ENCODE data around the gene RGL1. TPM values are rescaled to one million over a fixed set of nuclear protein-coding genes. Genes with fewer than 3 reads are reported as not detected.
"Not testable (repeated sequence)": the region's sequence is repeated elsewhere in the genome, so short reads cannot be mapped to it uniquely, and the experiment has no call there.

RGL1 gene
- polyA plus RNA-seq, 3 donors from 2014 or later, result 0.09 to 0.20 TPM; not detected in 1

DNA sequence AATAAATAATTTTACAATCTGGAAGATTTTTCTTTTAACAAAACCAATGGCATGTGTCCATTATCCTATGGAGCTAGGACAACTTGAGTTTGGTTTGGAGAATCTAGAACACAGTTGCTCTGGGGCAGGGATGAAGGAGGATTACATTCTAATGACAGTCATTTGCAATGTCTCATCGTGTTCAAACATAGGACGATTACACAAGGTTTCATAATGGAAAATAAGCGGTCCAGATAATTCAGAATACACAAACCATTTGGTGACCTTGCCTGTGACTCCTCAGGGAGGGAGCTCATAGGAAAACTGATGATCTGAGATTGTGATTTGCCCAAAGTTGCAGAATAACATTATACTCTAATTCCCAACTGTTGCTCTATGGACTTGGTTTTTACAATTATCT lies 27.6 kb upstream of the RGL1 start:
- Mint-ChIP-seq H3K27ac (no peak overlapping the region), H3K4me3 (no peak overlapping the region), H3K9me3 (peaks cover 0 to 6% (median 2%) of the 10 kb centered on the region in 6 donors), H3K4me1 (no peaks in the 10 kb centered on the region), H3K36me3 (no peaks in the 10 kb centered on the region), H3K27me3 (ENCODE audit: low read depth in 3 of 3) (peaks cover 0 to 5% (median 2%) of the 10 kb centered on the region in 3 donors)
- no peak for DNase-seq

GRCh38 chr1:183778045-183778444 lies 26.9 kb upstream of the RGL1 start:
- Mint-ChIP-seq H3K9me3 (peaks cover 0 to 6% (median under 1%) of the 10 kb centered on the region in 6 donors), H3K4me1 (no peaks in the 10 kb centered on the region), H3K36me3 (no peaks in the 10 kb centered on the region), H3K4me3 (no peak overlapping the region), H3K27ac (no peak overlapping the region), H3K27me3 (ENCODE audit: low read depth in 3 of 3) (peaks cover 0 to 5% (median 2%) of the 10 kb centered on the region in 3 donors)
- DNase-seq, result no peak

GRCh38 chr1:183778568-183779433 lies 26.1 kb upstream of the RGL1 start:
- H3K27me3 Mint-ChIP-seq (ENCODE audit: low read depth in 3 of 3), result peaks cover 0 to 5% (median 4%) of the 10 kb centered on the region in 3 donors
- H3K9me3 Mint-ChIP-seq, result peaks cover 0 to 6% (median 0%) of the 10 kb centered on the region in 6 donors
- no peak overlapping the region for H3K27ac Mint-ChIP-seq
- no peaks in the 10 kb centered on the region for H3K36me3 Mint-ChIP-seq
- H3K4me1 Mint-ChIP-seq, result no peaks in the 10 kb centered on the region
- DNase-seq, result no peak
- H3K4me3 Mint-ChIP-seq, result no peak overlapping the region

DNA sequence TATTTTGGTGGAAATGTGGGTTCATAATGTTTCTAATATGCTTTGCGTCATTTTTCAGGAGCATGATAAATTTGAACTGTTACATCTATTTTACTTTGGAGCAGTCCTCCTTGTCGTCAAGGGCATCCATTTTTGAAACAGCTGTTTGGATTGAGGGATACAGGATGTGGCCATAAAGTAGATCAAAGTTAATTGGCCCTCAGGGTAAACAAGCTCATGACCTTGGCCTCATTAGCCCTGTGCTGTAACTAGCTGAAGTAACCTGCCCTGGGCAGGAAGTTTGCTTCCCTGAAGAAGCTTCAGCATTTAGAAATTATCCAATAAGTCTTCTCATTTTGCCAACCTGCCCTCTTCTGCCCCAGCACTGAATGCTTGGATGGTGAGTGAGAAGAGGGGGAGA lies 24.8 kb upstream of the RGL1 start:
- no peak overlapping the region for H3K4me3 Mint-ChIP-seq
- peaks cover 0 to under 1% (median 0%) of the 10 kb centered on the region in 6 donors for H3K9me3 Mint-ChIP-seq
- H3K36me3 Mint-ChIP-seq, result no peaks in the 10 kb centered on the region
- no peak overlapping the region for H3K27ac Mint-ChIP-seq
- peaks cover 0 to 5% (median 4%) of the 10 kb centered on the region in 3 donors for H3K27me3 Mint-ChIP-seq (ENCODE audit: low read depth in 3 of 3)
- no peaks in the 10 kb centered on the region for H3K4me1 Mint-ChIP-seq
- no peak for DNase-seq

GRCh38 chr1:183780757-183781156 lies 24.2 kb upstream of the RGL1 start:
- Mint-ChIP-seq H3K27ac (no peak overlapping the region), H3K27me3 (ENCODE audit: low read depth in 3 of 3) (peaks cover 1 to 5% (median 5%) of the 10 kb centered on the region in 3 donors), H3K4me1 (no peaks in the 10 kb centered on the region), H3K4me3 (no peak overlapping the region), H3K9me3 (no peaks in the 10 kb centered on the region), H3K36me3 (no peaks in the 10 kb centered on the region)
- DNase-seq, result no peak

DNA sequence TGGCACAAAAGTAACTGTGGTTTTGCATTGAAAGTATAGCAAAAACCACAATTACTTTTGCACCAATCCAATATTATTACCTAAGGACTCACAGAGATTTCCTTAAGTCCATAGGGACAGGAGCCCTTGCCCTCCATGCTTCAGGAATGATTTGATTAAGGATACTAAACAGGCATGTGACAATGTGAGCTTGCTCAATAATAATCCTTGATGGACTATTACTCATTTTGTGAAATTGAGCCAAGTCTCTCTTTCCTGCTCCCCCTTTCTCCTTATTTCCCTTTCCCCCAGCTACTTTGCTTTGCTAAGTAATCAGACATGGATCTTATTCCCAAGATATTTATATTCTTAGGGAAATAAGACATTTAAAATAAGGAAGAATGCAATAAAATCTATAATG lies 21.6 kb upstream of the RGL1 start:
- Mint-ChIP-seq H3K27ac (no peak overlapping the region), H3K9me3 (no peaks in the 10 kb centered on the region), H3K36me3 (no peaks in the 10 kb centered on the region), H3K4me1 (no peaks in the 10 kb centered on the region), H3K27me3 (ENCODE audit: low read depth in 3 of 3) (peaks cover 2 to 6% (median 5%) of the 10 kb centered on the region in 3 donors), H3K4me3 (no peak overlapping the region)
- DNase-seq, result no peak

GRCh38 chr1:183783767-183784637 lies 20.9 kb upstream of the RGL1 start:
- H3K9me3 Mint-ChIP-seq, result no peaks in the 10 kb centered on the region
- H3K36me3 Mint-ChIP-seq, result no peaks in the 10 kb centered on the region
- H3K27ac Mint-ChIP-seq, result no peak overlapping the region

GRCh38 chr1:183785921-183786320 lies 19.0 kb upstream of the RGL1 start:
- DNase-seq; H3K4me1 Mint-ChIP-seq; H3K27ac Mint-ChIP-seq; H3K27me3 Mint-ChIP-seq (ENCODE audit: low read depth in 3 of 3); H3K36me3 Mint-ChIP-seq; H3K9me3 Mint-ChIP-seq; H3K4me3 Mint-ChIP-seq: not testable (repeated sequence)

More at GRCh38 chr1:183783767-183784637, 20.9 kb upstream of the RGL1 start:
- no peaks in the 10 kb centered on the region for H3K4me1 Mint-ChIP-seq
- DNase-seq, result no peak
- peaks cover 2 to 6% (median 3%) of the 10 kb centered on the region in 3 donors for H3K27me3 Mint-ChIP-seq (ENCODE audit: low read depth in 3 of 3)
- no peak overlapping the region for H3K4me3 Mint-ChIP-seq

GRCh38 chr1:183787704-183788103 lies 17.2 kb upstream of the RGL1 start:
- Mint-ChIP-seq H3K36me3 (no peaks in the 10 kb centered on the region), H3K27me3 (ENCODE audit: low read depth in 3 of 3) (peaks cover 2 to 9% (median 6%) of the 10 kb centered on the region in 3 donors), H3K4me3 (no peak overlapping the region), H3K4me1 (no peaks in the 10 kb centered on the region), H3K27ac (no peak overlapping the region), H3K9me3 (no peaks in the 10 kb centered on the region)
- no peak for DNase-seq

DNA sequence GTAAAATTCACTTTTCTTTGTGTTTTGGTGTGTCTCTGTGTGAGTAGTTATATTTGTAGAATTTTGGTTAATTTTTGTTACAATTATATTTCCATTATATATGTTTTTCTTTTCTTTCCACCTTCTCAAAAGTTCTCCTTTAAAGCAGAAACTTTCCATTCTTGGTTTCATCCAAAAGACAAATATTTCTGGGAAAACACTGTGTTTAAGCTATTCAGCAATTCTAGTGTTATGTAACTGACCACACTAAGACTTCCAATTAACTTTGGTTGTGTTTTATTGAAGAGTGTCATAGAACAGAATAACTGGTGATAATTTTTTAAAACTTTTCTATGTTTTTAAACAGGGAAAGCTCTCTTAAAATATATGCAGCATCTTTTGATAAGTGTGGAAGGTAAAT lies 13.6 kb upstream of the RGL1 start:
- Mint-ChIP-seq H3K27me3 (ENCODE audit: low read depth in 3 of 3) (peaks cover 1 to 11% (median 10%) of the 10 kb centered on the region in 3 donors), H3K36me3 (no peaks in the 10 kb centered on the region), H3K4me1 (no peaks in the 10 kb centered on the region), H3K4me3 (no peak overlapping the region), H3K27ac (no peak overlapping the region), H3K9me3 (no peaks in the 10 kb centered on the region)
- DNase-seq, result no peak

DNA sequence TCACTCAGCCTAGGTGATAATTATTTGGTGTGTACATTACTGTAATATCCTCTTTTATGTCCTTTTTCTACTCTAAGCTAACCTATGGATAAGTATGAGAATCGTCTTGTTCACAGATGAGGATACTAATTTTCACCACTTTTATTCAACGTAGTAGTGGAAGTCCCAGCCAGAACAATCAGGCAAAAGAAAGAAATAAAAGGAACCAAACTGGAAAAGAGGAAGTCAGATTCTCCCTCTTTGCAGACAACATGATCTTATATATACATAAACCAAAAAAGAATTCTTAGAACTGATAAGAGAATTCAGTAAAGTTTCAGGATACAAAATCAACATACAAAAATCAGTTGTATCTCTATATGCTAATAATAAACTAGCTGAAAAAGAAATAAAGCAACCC lies 12.6 kb upstream of the RGL1 start:
- no peaks in the 10 kb centered on the region for H3K9me3 Mint-ChIP-seq
- no peaks in the 10 kb centered on the region for H3K36me3 Mint-ChIP-seq
- H3K27me3 Mint-ChIP-seq (ENCODE audit: low read depth in 3 of 3), result peaks cover 1 to 11% (median 11%) of the 10 kb centered on the region in 3 donors
- no peak for DNase-seq
- H3K4me3 Mint-ChIP-seq, result no peak overlapping the region
- no peak overlapping the region for H3K27ac Mint-ChIP-seq
- no peaks in the 10 kb centered on the region for H3K4me1 Mint-ChIP-seq

DNA sequence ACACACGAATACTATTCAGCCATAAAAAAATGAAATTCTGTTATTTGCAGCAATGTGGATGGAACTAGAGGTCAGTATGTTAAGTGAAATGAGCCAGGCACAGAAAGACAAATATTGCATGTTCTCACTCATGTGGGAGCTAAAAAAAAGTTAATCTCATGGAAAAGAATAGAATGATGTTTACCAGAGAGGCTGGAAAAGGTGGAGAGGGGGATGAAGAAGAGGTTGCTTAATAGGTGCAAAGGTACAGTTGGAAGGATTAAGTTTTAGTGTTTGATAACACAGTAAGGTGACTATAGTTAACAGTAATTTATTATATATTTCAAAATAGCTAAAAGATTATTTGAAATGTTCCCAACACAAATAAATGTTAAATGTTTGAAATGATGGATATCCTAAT lies 10.8 kb upstream of the RGL1 start:
- H3K27me3 Mint-ChIP-seq (ENCODE audit: low read depth in 3 of 3), result peaks cover 1 to 12% (median 11%) of the 10 kb centered on the region in 3 donors
- H3K4me3 Mint-ChIP-seq, result no peak overlapping the region
- no peak overlapping the region for H3K27ac Mint-ChIP-seq
- DNase-seq, result no peak
- H3K9me3 Mint-ChIP-seq, result no peaks in the 10 kb centered on the region
- no peaks in the 10 kb centered on the region for H3K4me1 Mint-ChIP-seq
- H3K36me3 Mint-ChIP-seq, result no peaks in the 10 kb centered on the region

DNA sequence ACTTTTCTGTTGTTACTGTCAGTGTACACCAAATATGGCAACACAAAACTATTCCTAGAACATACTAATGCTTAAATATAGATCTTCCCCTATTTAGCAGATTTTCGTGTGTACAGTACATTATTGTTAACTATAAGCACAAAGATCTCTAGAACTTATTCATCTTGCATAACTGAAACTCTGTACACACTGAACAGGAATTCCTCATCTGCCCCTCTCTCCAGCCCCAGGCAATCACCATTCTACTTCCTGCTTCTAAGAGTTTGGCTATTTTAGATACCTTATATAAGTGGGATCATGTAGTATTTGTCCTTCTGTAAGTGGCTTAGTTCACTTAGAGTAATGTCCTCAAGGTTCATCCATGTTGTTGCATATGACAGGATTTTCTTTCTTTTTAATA lies 4.5 kb upstream of the RGL1 start:
- DNase-seq, result no peak
- Mint-ChIP-seq H3K27me3 (ENCODE audit: low read depth in 3 of 3) (peaks cover 3 to 9% (median 5%) of the 10 kb centered on the region in 3 donors), H3K9me3 (peaks cover 6 to 30% (median 12%) of the 10 kb centered on the region in 6 donors), H3K36me3 (peaks cover 4 to 9% (median 4%) of the 10 kb centered on the region in 3 donors), H3K4me3 (no peak overlapping the region), H3K27ac (no peak overlapping the region), H3K4me1 (peaks cover 5 to 9% of the 10 kb centered on the region in 2 donors)

DNA sequence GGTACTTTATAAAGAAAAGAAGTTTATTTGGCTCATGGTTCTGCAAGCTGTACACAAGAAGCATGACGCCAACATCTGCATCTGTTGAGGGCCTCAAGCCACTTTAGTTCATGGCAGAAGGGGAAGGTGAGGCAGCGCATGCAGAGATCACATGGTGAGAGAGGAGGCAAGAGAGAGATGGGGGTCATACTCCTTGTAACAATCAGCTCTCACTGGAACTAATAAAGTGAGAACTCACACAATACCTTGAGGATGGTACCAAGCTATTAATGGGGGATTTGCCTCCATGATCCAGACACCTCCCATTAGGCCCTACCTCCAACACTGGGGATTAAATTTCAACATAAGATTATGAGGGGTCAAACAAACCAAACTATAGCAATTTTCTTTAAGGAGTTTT lies 3.3 kb upstream of the RGL1 start:
- Mint-ChIP-seq H3K27me3 (ENCODE audit: low read depth in 3 of 3) (peaks cover 4 to 10% (median 5%) of the 10 kb centered on the region in 3 donors), H3K36me3 (peaks cover 4 to 9% (median 4%) of the 10 kb centered on the region in 3 donors), H3K4me3 (no peak overlapping the region), H3K9me3 (peaks cover 6 to 30% (median 12%) of the 10 kb centered on the region in 6 donors), H3K27ac (no peak overlapping the region), H3K4me1 (peaks cover 7 to 18% of the 10 kb centered on the region in 2 donors)
- no peak for DNase-seq

Data from immature natural killer cell (primary cell).